NCI-H2029 (cell line): Measurements from ENCODE around the gene HOXD9.

Experiments used
- DNase-seq: peaks from one replicate; lab custom pipeline; 2025; lab: John Stamatoyannopoulos, UW

HOXD9 gene

GRCh38 chr2:176138923-176139660, 16.6 kb downstream of the HOXD9 start:
- no peak for DNase-seq

- DNase-seq = no peak
These were observed 17.4 kb downstream of the HOXD9 start for GRCh38 chr2:176139661-176140512.

- DNase-seq = peak; percentile 57
These were observed 18.2 kb downstream of the HOXD9 start for GRCh38 chr2:176140513-176141317.

- no peak for DNase-seq
These were observed 19.8 kb downstream of the HOXD9 start for GRCh38 chr2:176142281-176142680.

- no peak for DNase-seq
These were observed 22.8 kb downstream of the HOXD9 start for GRCh38 chr2:176145085-176145969.

- DNase-seq = no peak
These were observed 23.6 kb downstream of the HOXD9 start for GRCh38 chr2:176146101-176146500.

GRCh38 chr2:176146645-176147044, 24.1 kb downstream of the HOXD9 start:
- no peak for DNase-seq

GRCh38 chr2:176147210-176147799, 24.8 kb downstream of the HOXD9 start:
- no peak for DNase-seq

GRCh38 chr2:176147800-176148496, 25.4 kb downstream of the HOXD9 start:
- no peak for DNase-seq

- no peak for DNase-seq
These were observed 26.4 kb downstream of the HOXD9 start for GRCh38 chr2:176148751-176149421.

GRCh38 chr2:176149481-176149938, 27.0 kb downstream of the HOXD9 start:
- DNase-seq = no peak

GRCh38 chr2:176149939-176150583, 27.5 kb downstream of the HOXD9 start:
- no peak for DNase-seq

GRCh38 chr2:176150584-176151441, 28.3 kb downstream of the HOXD9 start:
- no peak for DNase-seq

- no peak for DNase-seq
These were observed 29.1 kb downstream of the HOXD9 start, which contains the start of gene HOXD4 for GRCh38 chr2:176151442-176152287. Gene HOXD4 (plus strand): TSS chr2:176151550. CDS start chr2:176151634, 84 bp downstream.

GRCh38 chr2:176152350-176153181, 30.0 kb downstream of the HOXD9 start:
- DNase-seq = no peak

- no peak for DNase-seq
These were observed 32.2 kb downstream of the HOXD9 start for GRCh38 chr2:176154576-176155252.
